H1 (cell line): ENCODE results near the gene GPR21. TPM values are rescaled to one million over a fixed set of nuclear protein-coding genes. Genes with fewer than 3 reads are reported as not detected.

Experiments
- CTCF ChIA-PET: fragments of 300-600 bp; sonication (Branson Sonifier 250); formaldehyde crosslinking; loops from one replicate; lab custom pipeline; 2021; ENCODE audit not compliant: partially characterized antibody; lab: Charles Lee
- POLR2A ChIA-PET: fragments of 300-600 bp; sonication (Branson Sonifier 250); formaldehyde crosslinking; loops from one replicate; lab custom pipeline; 2021; ENCODE audit warnings: inconsistent platforms; ENCODE audit not compliant: partially characterized antibody; lab: Charles Lee
- DNase-seq, 2 experiments: peaks; one replicate each; pipeline versions ENCODE4 v3.0.0 to v3.0.0-alpha.2; 2010 to 2022; ENCODE audit warnings: low spot score in 2 of 2, low read depth in 1 of 2, mixed read lengths in 1 of 2
- FAIRE-seq: peaks from 2 replicates; lab custom pipeline; 2011; peaks lifted over from hg19 to GRCh38; lab: Jason Lieb, UNC
- H2AFZ ChIP-seq: 2 replicates; pipeline ENCODE4 v1.8.1; 2012; ENCODE audit warnings: low read length, inconsistent platforms
- H2AK5ac ChIP-seq: 2 replicates; pipeline ENCODE4 v1.6.1; 2013; ENCODE audit warnings: low read depth, low read length
- H2BK120ac ChIP-seq: replicated peaks from 2 replicates; pipeline ENCODE3; 2013; ENCODE audit warnings: low read depth, low read length, inconsistent platforms
- H2BK12ac ChIP-seq: 2 replicates; pipeline ENCODE4 v1.6.1; 2013; ENCODE audit warnings: low read depth, low read length
- H2BK15ac ChIP-seq: 2 replicates; pipeline ENCODE4 v1.6.1; 2013; ENCODE audit warnings: low read length
- H2BK20ac ChIP-seq: 2 replicates; pipeline ENCODE4 v1.6.1; 2013; ENCODE audit warnings: low read length
- H2BK5ac ChIP-seq: 2 replicates; pipeline ENCODE4 v1.6.1; 2013; ENCODE audit warnings: low read depth, low read length
- H3K14ac ChIP-seq: 2 replicates; pipeline ENCODE4 v1.6.1; 2013; ENCODE audit warnings: inconsistent platforms; ENCODE audit not compliant: insufficient read length
- H3K18ac ChIP-seq: 2 replicates; pipeline ENCODE4 v1.6.1; 2013; ENCODE audit warnings: low read length; ENCODE audit errors: extremely low read depth
- H3K23ac ChIP-seq: 2 replicates; pipeline ENCODE4 v1.6.1; 2013; ENCODE audit warnings: inconsistent platforms; ENCODE audit not compliant: insufficient read length
- H3K23me2 ChIP-seq: 2 replicates; pipeline ENCODE4 v1.6.1; 2013; ENCODE audit warnings: low read depth, low read length
- H3K27ac ChIP-seq: 2 replicates; pipeline ENCODE4 v1.6.1; 2011; ENCODE audit warnings: low read depth, low read length, inconsistent platforms
- H3K27me3 ChIP-seq, 4 experiments: replicated peaks in 1 of 4; 1 replicate in 1 of 4; 2 replicates in 3 of 4; pipeline versions ENCODE4 v1.6.1 to v1.8.1; 2011 to 2013; ENCODE audit warnings: low read length in 3 of 4, mild to moderate bottlenecking in 3 of 4, inconsistent platforms in 2 of 4, mixed read lengths in 2 of 4, moderate library complexity in 1 of 4; ENCODE audit not compliant: control insufficient read depth in 3 of 4, insufficient read depth in 3 of 4; ENCODE audit errors: extremely low read depth in 1 of 4
- H3K36me3 ChIP-seq, 4 experiments: 2 replicates each; pipeline versions ENCODE4 v1.6.1 to v1.8.1; 2011 to 2013; ENCODE audit warnings: mild to moderate bottlenecking in 4 of 4, low read length in 3 of 4, moderate library complexity in 2 of 4, control low read depth in 1 of 4, inconsistent platforms in 1 of 4; ENCODE audit not compliant: insufficient read depth in 4 of 4, control insufficient read depth in 2 of 4
- H3K4ac ChIP-seq: replicated peaks from 2 replicates; pipeline ENCODE3; 2013; ENCODE audit warnings: low read length, low read depth, mixed read lengths, inconsistent platforms; ENCODE audit not compliant: insufficient read length
- H3K4me1 ChIP-seq, 4 experiments: replicated peaks in 1 of 4; 1 replicate in 1 of 4; 2 replicates in 3 of 4; pipeline versions ENCODE4 v1.6.1 to v1.8.1; 2011 to 2013; ENCODE audit warnings: low read length in 3 of 4, inconsistent platforms in 2 of 4, mixed read lengths in 1 of 4; ENCODE audit not compliant: insufficient read depth in 4 of 4, control insufficient read depth in 3 of 4
- H3K4me2 ChIP-seq, 2 experiments: 2 replicates each; pipeline versions ENCODE4 v1.6.1 to v1.8.1; 2011 to 2013; ENCODE audit warnings: low read depth in 2 of 2, low read length in 2 of 2, control low read depth in 1 of 2, inconsistent platforms in 1 of 2, mild to moderate bottlenecking in 1 of 2; ENCODE audit not compliant: insufficient read depth in 1 of 2
- H3K4me3 ChIP-seq, 4 experiments: fragments of 200-600, 300-600 bp in 1 of 4; sonication (generic), shearing (Covaris generic), sonication (Bioruptor Twin) in 1 of 4; 2 replicates each; pipeline versions ENCODE4 v1.5.1 to v1.8.1; 2011 to 2016; ENCODE audit warnings: low read length in 4 of 4, low read depth in 3 of 4, control low read depth in 2 of 4, inconsistent platforms in 2 of 4, mild to moderate bottlenecking in 2 of 4, mixed read lengths in 1 of 4, moderate library complexity in 1 of 4; ENCODE audit not compliant: insufficient read depth in 2 of 4; ENCODE audit errors: extremely low read depth in 1 of 4
- H3K56ac ChIP-seq: replicated peaks from 2 replicates; pipeline ENCODE3; 2013; ENCODE audit warnings: low read depth, mild to moderate bottlenecking, mixed read lengths, low read length, inconsistent platforms; ENCODE audit not compliant: insufficient read length
- H3K79me1 ChIP-seq: 2 replicates; pipeline ENCODE4 v1.6.1; 2013; ENCODE audit warnings: low read depth, low read length, control low read depth
- H3K79me2 ChIP-seq, 2 experiments: 2 replicates each; pipeline versions ENCODE4 v1.6.1 to v1.8.1; 2012 to 2013; ENCODE audit warnings: low read length in 2 of 2, mild to moderate bottlenecking in 2 of 2, inconsistent platforms in 1 of 2; ENCODE audit not compliant: insufficient read depth in 2 of 2, control insufficient read depth in 1 of 2
- H3K9ac ChIP-seq, 4 experiments: replicated peaks in 1 of 4; 1 replicate in 1 of 4; 2 replicates in 3 of 4; pipeline versions ENCODE4 v1.6.1 to v1.8.1; 2011 to 2013; ENCODE audit warnings: low read depth in 3 of 4, low read length in 3 of 4, control low read depth in 2 of 4, mild to moderate bottlenecking in 2 of 4, moderate library complexity in 2 of 4, inconsistent platforms in 1 of 4; ENCODE audit errors: extremely low read depth in 1 of 4
- H3K9me3 ChIP-seq, 2 experiments: 2 replicates each; pipeline versions ENCODE4 v1.6.1 to v1.8.1; 2012 to 2013; ENCODE audit warnings: mild to moderate bottlenecking in 2 of 2, moderate library complexity in 2 of 2, control low read depth in 1 of 2, inconsistent platforms in 1 of 2, low read depth in 1 of 2, low read length in 1 of 2, mixed read lengths in 1 of 2; ENCODE audit not compliant: insufficient read depth in 2 of 2
- H4K20me1 ChIP-seq, 2 experiments: replicated peaks in 1 of 2; 2 replicates each; pipeline versions ENCODE3 to v1.8.1; 2011 to 2013; ENCODE audit warnings: inconsistent platforms in 2 of 2, low read length in 2 of 2, mild to moderate bottlenecking in 1 of 2; ENCODE audit not compliant: insufficient read depth in 2 of 2, control insufficient read depth in 1 of 2
- H4K5ac ChIP-seq: 2 replicates; pipeline ENCODE4 v1.6.1; 2013; ENCODE audit warnings: low read length, low read depth, mixed read lengths, inconsistent platforms; ENCODE audit not compliant: insufficient read length
- H4K8ac ChIP-seq: 2 replicates; pipeline ENCODE4 v1.8.0; 2013; ENCODE audit warnings: mild to moderate bottlenecking, moderate library complexity, low read length, inconsistent platforms; ENCODE audit not compliant: insufficient read depth; ENCODE audit errors: extremely low read depth
- H4K91ac ChIP-seq: replicated peaks from 2 replicates; pipeline ENCODE3; 2013; ENCODE audit warnings: low read length, mixed read lengths, inconsistent platforms; ENCODE audit not compliant: insufficient read length
- BACH1 ChIP-seq: IDR thresholded peaks from 2 replicates; pipeline ENCODE4 v1.6.1; 2012; ENCODE audit warnings: low read length, improper control_type of control experiment
- CHD2 ChIP-seq: IDR thresholded peaks from 2 replicates; pipeline ENCODE4 v1.6.1; 2012; ENCODE audit warnings: low read length, improper control_type of control experiment
- POLR2AphosphoS5 ChIP-seq: IDR thresholded peaks from 2 replicates; pipeline ENCODE4 v1.6.1; 2011; ENCODE audit warnings: low read depth, low read length
- RFX5 ChIP-seq: IDR thresholded peaks from 2 replicates; pipeline ENCODE4 v1.6.1; 2011; ENCODE audit warnings: low read depth, low read length, improper control_type of control experiment, borderline replicate concordance
- ZNF274 ChIP-seq: IDR thresholded peaks from 2 replicates; pipeline ENCODE4 v1.7.0; 2012; ENCODE audit warnings: low read length, borderline replicate concordance; ENCODE audit errors: extremely low read depth
- WGBS, 2 experiments: shearing (Covaris generic) in 1 of 2; methylation state at CpG; one replicate each; pipeline versions ENCODE4 v1.1.6 to v1.1.7; 2013 to 2015; ENCODE audit warnings: low lambda C conversion rate in 2 of 2, mixed read lengths in 2 of 2, inconsistent platforms in 1 of 2, low coverage in 1 of 2, missing lambda C conversion rate in 1 of 2; ENCODE audit not compliant: insufficient replicate concordance in 2 of 2, insufficient coverage in 1 of 2, insufficient read length in 1 of 2; ENCODE audit errors: extremely low coverage in 1 of 2, missing lambda C conversion rate in 1 of 2; 5-methylcytosine and 5-hydroxymethylcytosine counted together
- polyA plus RNA-seq, 7 experiments: library from polyadenylated mRNA; depleted of rRNA in 3 of 7; stranded (reverse) in 5 of 7; unstranded in 2 of 7; fragments of >200 nt in 5 of 7; fragments of 200-250 nt in 2 of 7; gene quantifications; 1 replicate in 5 of 7; 2 replicates in 1 of 7; 4 replicates in 1 of 7; pipeline versions ENCODE4 v1.2.1 to v1.2.3, GENCODE V29; 2011 to 2013; ENCODE audit warnings: missing spikeins in 2 of 7, mixed read lengths in 2 of 7
- total RNA-seq: library from RNA; stranded (reverse); fragmentation: NEBNext Ultra II Directional; extraction: Animal tissue kit (Norgen Biotek cat#: 25700); gene quantifications from 2 replicates; pipeline ENCODE4 v1.2.1, GENCODE V29; 2021

Gene GPR21
- total and polyA plus RNA-seq, 2 of the 8 experiments (the other 6 are each of a cell fraction or from before 2014, with no cell fraction given): 0.58 to 0.71 TPM

GRCh38 chr9:123031963-123032362 is 1.5 kb upstream of the GPR21 start:
- Histone ChIP-seq H3K23me2 (no peaks in the 10 kb centered on the region), H3K79me1 (no peaks in the 10 kb centered on the region; the same call in 1 of the 2 replicates), H3K36me3 (peaks cover 0 to 6% (median 4%) of the 10 kb centered on the region in 4 experiments; a peak in 5 of 8 replicates), H3K4me2 (no peak overlapping the region), H3K4ac (no peak overlapping the region), H3K23ac (no peak overlapping the region), H4K8ac (no peak overlapping the region), H2BK15ac (no peak overlapping the region), H2BK5ac (no peak overlapping the region), H2BK120ac (no peak overlapping the region), H4K5ac (no peak overlapping the region), H3K18ac (no peak overlapping the region), H3K79me2 (no peaks in the 10 kb centered on the region), H4K20me1 (peaks cover 0 to 2% of the 10 kb centered on the region in 2 experiments), H3K27ac (no peak overlapping the region), H3K4me1 (peaks cover 0 to 4% (median 0%) of the 10 kb centered on the region in 4 experiments; a peak in 1 of 7 replicates), H3K27me3 (no peaks in the 10 kb centered on the region), H2AFZ (no peak overlapping the region), H3K56ac (no peak overlapping the region), H4K91ac (no peak overlapping the region), H2AK5ac (no peak overlapping the region), H3K4me3 (no peak overlapping the region), H3K14ac (no peak overlapping the region), H2BK12ac (no peak overlapping the region), H3K9me3 (no peaks in the 10 kb centered on the region), H3K9ac (no peak overlapping the region), H2BK20ac (no peak overlapping the region)
- DNase-seq (no peak), FAIRE-seq (no peak)
- ChIA-PET POLR2A (interaction anchor here (0.9 to 1.3 kb wide), 2 partner anchors 11 to 41 kb away, joined by 3 read pairs; no protein-coding TSS in a partner anchor), CTCF (interaction anchor here (0.8 kb wide), 1 partner anchor 42 kb away, joined by 3 read pairs; no protein-coding TSS in a partner anchor)
- WGBS, 2 experiments: 92% methylated on average over 1 of the region's 1 CpG; no CpG with 5 or more reads in 1 of the 2 experiments
- no peak for TF ChIP-seq BACH1
- TF ChIP-seq ZNF274: no peak
- no peak for TF ChIP-seq RFX5
- TF ChIP-seq CHD2: no peak
- TF ChIP-seq POLR2AphosphoS5: no peak
